ENCODE data around the gene RELCH.

- no peak for TF ChIP-seq REST (IDR thresholded peaks at IDR 0.05; ENCODE audit: insufficient read depth in 1 of 2, low read depth in 2 of 2, low read length in 2 of 2)
- no peak for TF ChIP-seq SIN3A (IDR thresholded peaks at IDR 0.05; ENCODE audit: borderline replicate concordance, insufficient read depth, low read length)
- no peak for TF ChIP-seq POLR2AphosphoS5 (IDR thresholded peaks at IDR 0.05; ENCODE audit: low read depth, low read length)
- no peak for TF ChIP-seq FOXP2 (optimal IDR thresholded peaks at IDR 0.05; ENCODE audit: borderline replicate concordance, extremely low read depth, extremely low read length, insufficient read depth)
Measured at GRCh38 chr18:62346333-62347088, 159.5 kb downstream of the RELCH start.
